ENCODE data around the gene NRXN3.

The NRXN3 gene

DNA sequence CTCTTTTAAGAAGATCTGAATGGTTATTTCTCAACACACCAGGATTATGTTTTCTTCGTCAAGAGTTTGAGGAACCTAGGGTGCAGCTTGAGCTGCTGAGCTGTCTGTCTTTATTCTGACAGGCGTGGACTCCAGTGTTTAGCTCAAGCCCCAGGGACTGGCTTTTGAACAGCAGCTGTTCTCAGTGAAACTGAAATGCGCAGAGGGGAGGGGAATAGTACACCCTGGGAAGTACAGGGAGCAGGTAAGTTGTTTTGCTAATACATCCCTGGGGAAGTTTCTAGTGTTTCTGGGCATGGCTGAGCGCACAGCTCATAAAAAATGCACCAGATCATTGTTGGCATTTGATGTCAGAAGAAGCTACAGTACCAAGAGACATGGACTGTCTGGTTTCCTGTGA lies 1381.3 kb downstream of the NRXN3 start:
- TF ChIP-seq, protein P1, sequence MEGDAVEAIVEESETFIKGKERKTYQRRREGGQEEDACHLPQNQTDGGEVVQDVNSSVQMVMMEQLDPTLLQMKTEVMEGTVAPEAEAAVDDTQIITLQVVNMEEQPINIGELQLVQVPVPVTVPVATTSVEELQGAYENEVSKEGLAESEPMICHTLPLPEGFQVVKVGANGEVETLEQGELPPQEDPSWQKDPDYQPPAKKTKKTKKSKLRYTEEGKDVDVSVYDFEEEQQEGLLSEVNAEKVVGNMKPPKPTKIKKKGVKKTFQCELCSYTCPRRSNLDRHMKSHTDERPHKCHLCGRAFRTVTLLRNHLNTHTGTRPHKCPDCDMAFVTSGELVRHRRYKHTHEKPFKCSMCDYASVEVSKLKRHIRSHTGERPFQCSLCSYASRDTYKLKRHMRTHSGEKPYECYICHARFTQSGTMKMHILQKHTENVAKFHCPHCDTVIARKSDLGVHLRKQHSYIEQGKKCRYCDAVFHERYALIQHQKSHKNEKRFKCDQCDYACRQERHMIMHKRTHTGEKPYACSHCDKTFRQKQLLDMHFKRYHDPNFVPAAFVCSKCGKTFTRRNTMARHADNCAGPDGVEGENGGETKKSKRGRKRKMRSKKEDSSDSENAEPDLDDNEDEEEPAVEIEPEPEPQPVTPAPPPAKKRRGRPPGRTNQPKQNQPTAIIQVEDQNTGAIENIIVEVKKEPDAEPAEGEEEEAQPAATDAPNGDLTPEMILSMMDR (IDR thresholded peaks at IDR 0.05), result no peak
- DNase-seq (ENCODE audit: low spot score), result no peak
- H3K4me3 ChIP-seq, result no peak overlapping the region
- no peak overlapping the region for H3K27ac ChIP-seq

DNA sequence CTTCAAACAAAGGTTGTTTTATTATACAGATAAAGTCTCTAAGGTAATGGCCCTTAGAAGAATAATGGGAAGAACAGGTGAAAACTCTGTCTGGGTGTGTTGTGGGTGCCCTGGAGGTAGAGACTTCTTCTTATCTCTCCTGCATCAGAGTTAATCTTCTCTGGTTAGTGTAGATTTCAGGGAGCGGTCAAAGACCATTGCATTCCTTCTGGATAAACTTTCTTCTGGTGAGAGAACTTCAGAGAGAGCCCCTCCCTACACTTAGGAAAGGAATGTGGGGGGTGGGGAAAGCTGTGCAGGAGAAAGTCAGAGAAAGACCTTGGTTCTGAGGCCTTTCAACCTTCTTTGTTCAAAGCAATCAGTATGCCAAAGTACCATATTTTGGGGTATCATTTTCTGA lies 1382.6 kb downstream of the NRXN3 start:
- Histone ChIP-seq H3K27ac (no peak overlapping the region), H3K4me3 (no peak overlapping the region)
- DNase-seq (ENCODE audit: low spot score), result no peak
- TF ChIP-seq, protein P1 (IDR thresholded peaks at IDR 0.05), result no peak

DNA sequence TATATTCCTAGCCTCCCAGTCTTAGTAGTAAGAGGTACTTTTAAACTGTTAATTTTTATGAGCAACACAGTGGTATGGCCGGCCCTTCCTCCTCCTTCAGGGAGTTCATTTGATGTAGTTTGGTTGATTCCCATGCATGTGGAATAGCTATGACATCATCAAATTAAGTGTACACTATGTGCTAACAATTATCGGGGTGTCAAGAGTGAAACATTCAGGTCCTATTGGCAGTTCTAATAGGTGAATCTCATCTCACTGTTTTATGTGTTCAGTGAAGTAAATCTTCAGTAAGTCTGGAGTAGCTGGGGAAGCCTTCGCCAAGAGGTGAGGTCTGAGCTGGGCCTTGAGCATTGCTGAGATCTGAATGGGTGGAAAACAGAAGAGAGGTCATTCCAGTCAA lies 1384.6 kb downstream of the NRXN3 start:
- Histone ChIP-seq H3K27ac (no peak overlapping the region), H3K4me3 (no peak overlapping the region)
- DNase-seq (ENCODE audit: low spot score), result no peak
- TF ChIP-seq, protein P1 (IDR thresholded peaks at IDR 0.05), result no peak

DNA sequence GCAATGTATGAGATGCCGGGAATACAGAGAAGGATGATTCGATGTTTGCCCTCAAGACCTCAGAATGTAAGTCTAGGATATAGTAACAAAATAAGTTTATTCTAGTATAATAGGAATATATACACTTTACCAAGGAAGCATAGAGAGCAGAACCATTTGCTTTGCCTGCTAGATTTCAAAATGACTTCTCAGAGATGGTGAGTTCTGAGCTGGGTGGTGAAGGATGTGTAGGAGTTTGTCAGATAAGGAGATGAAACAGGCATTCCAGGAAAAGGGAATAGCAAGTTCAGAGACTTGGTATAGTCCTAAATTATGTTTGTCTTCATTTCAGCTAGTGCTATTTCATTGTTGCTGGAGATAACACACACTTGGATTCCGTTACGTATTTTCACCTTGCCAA lies 1385.3 kb downstream of the NRXN3 start:
- Histone ChIP-seq H3K4me3 (no peak overlapping the region), H3K27ac (no peak overlapping the region)
- TF ChIP-seq, protein P1 (IDR thresholded peaks at IDR 0.05), result no peak
- DNase-seq (ENCODE audit: low spot score), result no peak

DNA sequence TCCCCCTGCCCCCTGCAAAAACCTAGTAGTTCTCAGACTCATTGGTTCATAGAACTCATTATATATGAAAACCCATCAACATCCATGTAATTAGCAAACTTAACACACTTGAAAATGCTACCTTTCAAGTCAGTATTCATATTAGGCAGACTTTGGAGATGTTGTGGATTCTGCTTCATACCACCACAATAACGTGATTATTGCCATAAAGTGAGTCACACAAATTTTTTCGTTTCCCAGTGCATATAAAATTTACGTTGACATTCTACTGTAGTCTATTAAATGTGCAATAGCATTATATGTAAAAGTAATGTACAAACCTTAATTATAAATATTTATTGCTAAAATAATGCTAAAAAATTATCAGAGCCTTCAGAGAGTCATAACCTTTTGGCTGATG lies 1387.1 kb downstream of the NRXN3 start:
- no peak overlapping the region for H3K4me3 ChIP-seq
- H3K27ac ChIP-seq, result no peak overlapping the region
- TF ChIP-seq, protein P1 (IDR thresholded peaks at IDR 0.05), result no peak
- DNase-seq (ENCODE audit: low spot score), result no peak

DNA sequence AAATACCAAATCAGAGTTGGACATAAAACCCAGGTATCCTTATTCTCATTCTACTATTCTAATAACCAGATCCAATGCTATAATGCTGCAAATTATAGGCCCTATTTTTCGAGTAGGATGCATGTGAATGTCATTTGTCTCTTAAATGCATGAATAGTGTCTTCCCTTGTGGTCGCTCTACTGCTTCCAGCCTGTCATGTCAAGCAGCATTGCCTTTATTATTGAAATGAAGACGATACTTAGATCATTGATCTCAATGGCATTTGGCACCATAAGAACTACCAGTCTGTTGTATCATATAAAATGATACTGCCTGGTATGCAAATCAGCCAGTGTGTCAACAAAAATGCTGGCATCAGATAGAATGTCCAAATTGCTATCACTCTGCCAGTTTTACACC lies 1392.0 kb downstream of the NRXN3 start:
- TF ChIP-seq, protein P1 (IDR thresholded peaks at IDR 0.05), result no peak
- DNase-seq (ENCODE audit: low spot score), result no peak
- no peak overlapping the region for H3K4me3 ChIP-seq
- no peak overlapping the region for H3K27ac ChIP-seq

DNA sequence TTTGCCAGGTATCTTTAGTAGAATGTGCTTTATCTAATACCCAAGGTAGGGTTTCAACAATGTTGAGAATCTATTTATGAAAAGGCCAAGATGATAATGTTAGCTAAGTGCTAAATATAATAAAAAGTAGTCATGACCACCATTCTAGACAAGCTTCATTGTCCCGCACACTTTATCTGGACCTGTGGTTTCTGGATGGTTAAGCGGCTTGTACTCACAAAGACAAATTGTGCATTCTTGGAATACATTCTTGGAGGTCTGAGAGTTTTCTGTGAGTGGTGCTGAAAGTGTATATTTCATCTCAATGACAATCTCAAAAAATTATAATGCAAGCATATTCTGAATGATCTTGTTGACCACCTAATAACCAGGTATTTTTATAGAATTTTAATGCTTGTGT lies 1394.2 kb downstream of the NRXN3 start:
- TF ChIP-seq, protein P1 (IDR thresholded peaks at IDR 0.05), result no peak
- Histone ChIP-seq H3K4me3 (no peak overlapping the region), H3K27ac (no peak overlapping the region)
- no peak for DNase-seq (ENCODE audit: low spot score)

Measured in coronary artery (tissue), 2 donors.